Heart left ventricle (tissue), 16 donors: ENCODE results near the gene POU6F2. TPM values are rescaled to one million over a fixed set of nuclear protein-coding genes. Genes with fewer than 3 reads are reported as not detected.

ENCODE experiments used
- ATAC-seq, 4 donors: fragments of 200-7000 bp; cut with Tn5 transposase; one replicate each; pipeline ENCODE4 v1.9.1; 2020 to 2022; ENCODE audit warnings: moderate library complexity in 4 of 4, mild to moderate bottlenecking in 3 of 4, moderate number of reproducible peaks in 1 of 4
- DNase-seq, 5 donors: peaks; one replicate each; pipeline ENCODE4 v3.0.0-alpha.2; 2020
- H3K27ac ChIP-seq, 12 donors: fragments of 200-600 bp; sonication (generic) in 4 of 12; one replicate each; pipeline versions ENCODE4 v1.5.0 to v1.8.0; 2016 to 2022; ENCODE audit warnings: mild to moderate bottlenecking in 2 of 12
- H3K27me3 ChIP-seq, 9 donors: fragments of 200-600 bp; sonication (generic) in 2 of 9; one replicate each; pipeline versions ENCODE4 v1.5.1 to v1.8.0; 2016 to 2022; ENCODE audit warnings: mild to moderate bottlenecking in 3 of 9
- H3K36me3 ChIP-seq, 9 donors: fragments of 200-600 bp; sonication (generic) in 2 of 9; one replicate each; pipeline versions ENCODE4 v1.5.0 to v1.8.0; 2018 to 2022; ENCODE audit warnings: mild to moderate bottlenecking in 2 of 9
- H3K4me1 ChIP-seq, 12 donors: fragments of 200-600 bp; sonication (generic) in 4 of 12; one replicate each; pipeline versions ENCODE4 v1.5.0 to v1.8.0; 2016 to 2022; ENCODE audit warnings: mild to moderate bottlenecking in 3 of 12
- H3K4me3 ChIP-seq, 12 donors: fragments of 200-600 bp; sonication (generic) in 4 of 12; one replicate each; pipeline versions ENCODE4 v1.5.0 to v1.8.0; 2017 to 2022; ENCODE audit warnings: mild to moderate bottlenecking in 9 of 12, moderate library complexity in 4 of 12
- H3K9me3 ChIP-seq, 12 donors: fragments of 200-600 bp; sonication (generic) in 4 of 12; one replicate each; pipeline versions ENCODE4 v1.5.0 to v1.8.0; 2016 to 2022; ENCODE audit warnings: mild to moderate bottlenecking in 1 of 12
- CTCF ChIP-seq, 12 donors: fragments of 200-600 bp; sonication (generic) in 4 of 12; IDR thresholded peaks; one replicate each; pipeline versions ENCODE4 v1.5.0 to v1.8.0; 2018 to 2022; ENCODE audit warnings: antibody characterized with exemption in 12 of 12, mild to moderate bottlenecking in 5 of 12
- POLR2A ChIP-seq, 2 donors: fragments of 450-650 bp; IDR thresholded peaks; one replicate each; pipeline ENCODE4 v1.6.1; 2017; ENCODE audit warnings: antibody characterized with exemption in 2 of 2, mild to moderate bottlenecking in 2 of 2, moderate library complexity in 2 of 2
- WGBS, 4 donors: extraction: QIAGEN DNeasy Blood & Tissue Kit in 2 of 4; methylation state at CpG; one replicate each; pipeline versions ENCODE4 v1.1.5 to v1.1.7; 2013 to 2018; 5-methylcytosine and 5-hydroxymethylcytosine counted together
- intact Hi-C, 10 donors: fragments of 100-400 bp; cut with DNase I; formaldehyde crosslinking; loops; one replicate each; pipeline versions ENCODE4 v1.11.1 to v1.14.2; 2022
- polyA plus RNA-seq, 2 donors: library from polyadenylated mRNA; stranded (reverse); fragments of 200-250 nt; gene quantifications; one replicate each; pipeline ENCODE4 v1.2.3, GENCODE V29; 2013
- total RNA-seq, 9 donors: library from RNA; depleted of rRNA in 2 of 9; stranded (reverse); fragments of >200 nt in 2 of 9; fragmentation: NEBNext Ultra II Directional in 3 of 9; extraction: Animal tissue kit (Norgen Biotek cat#: 25700) in 3 of 9; gene quantifications; one replicate each; pipeline versions ENCODE4 v1.1.0 to v1.2.4, GENCODE V29; 2016 to 2023
- donor health status: ischemic (EF 13 %, LVEDD 7.1; RV severe dilation, severe dysfunction).
- donor health status: healthy with polysubstance abuse.
- donor health status: DM: no; HTN: yes; CAD: no.
- donor health status: DM: no; HTN: no; CAD: no.
- donor health status: ischemic (EF 25% LVEDD 6.9; RV normal size, moderate dysfunction).
- donor health status: ischemic (EF 25% LVEDD 5.7; RV mildly dilated, moderate dysfunction).
- donor health status: healthy.
- donor health status: DM: yes; HTN: yes; CAD: no.
- donor health status: ischemic (EF 35%, LVEDD 5.7; RV mildly dilated, moderate dysfunction).
- donor health status: nonischemic (EF 11% LVEDD 7.7; RV severe dilation, severe dysfunction).
- donor health status: DM: yes; HTN: yes; CAD: no.
- donor health status: PGD.
- donor health status: ischemic (EF 29% LVEDD 5.4; RV normal size, mild dysfunction).
- donor health status: nonischemic (EF 23%, LVEDD 6.1; RV moderate dilation, normal function).

POU6F2 gene
- total and polyA plus RNA-seq, 11 donors: 0.03 to 1.2 (median 0.38) TPM; not detected in 2

GRCh38 chr7:39433550-39433949 is 455.8 kb downstream of the POU6F2 start:
- Histone ChIP-seq H3K27me3 (no peaks in the 10 kb centered on the region), H3K9me3 (no peaks in the 10 kb centered on the region), H3K4me1 (no peaks in the 10 kb centered on the region), H3K27ac (no peak overlapping the region), H3K36me3 (no peaks in the 10 kb centered on the region), H3K4me3 (no peak overlapping the region)
- no peak for ATAC-seq
- TF ChIP-seq POLR2A (IDR thresholded peaks at IDR 0.05) (no peak), CTCF (IDR thresholded peaks at IDR 0.05) (no peak)
- WGBS, 4 donors: 47 to 62% (median 48%) methylated on average over 1 of the region's 1 CpG
- intact Hi-C loops: no loop called here
- DNase-seq: no peak

- TF ChIP-seq CTCF (IDR thresholded peaks at IDR 0.05): no peak
- ATAC-seq (no peak), DNase-seq (no peak)
- H3K9me3 ChIP-seq: no peaks in the 10 kb centered on the region
- H3K36me3 ChIP-seq: no peaks in the 10 kb centered on the region
- H3K4me1 ChIP-seq: no peaks in the 10 kb centered on the region
- H3K27ac ChIP-seq: no peak overlapping the region
- intact Hi-C loops: no loop called here
- 17 to 38% (median 35%) methylated on average over 3 of the region's 3 CpGs for WGBS, 4 donors
- H3K4me3 ChIP-seq: no peak overlapping the region
- H3K27me3 ChIP-seq: no peaks in the 10 kb centered on the region
Observed at GRCh38 chr7:39434012-39434411, 456.3 kb downstream of the POU6F2 start.

DNA sequence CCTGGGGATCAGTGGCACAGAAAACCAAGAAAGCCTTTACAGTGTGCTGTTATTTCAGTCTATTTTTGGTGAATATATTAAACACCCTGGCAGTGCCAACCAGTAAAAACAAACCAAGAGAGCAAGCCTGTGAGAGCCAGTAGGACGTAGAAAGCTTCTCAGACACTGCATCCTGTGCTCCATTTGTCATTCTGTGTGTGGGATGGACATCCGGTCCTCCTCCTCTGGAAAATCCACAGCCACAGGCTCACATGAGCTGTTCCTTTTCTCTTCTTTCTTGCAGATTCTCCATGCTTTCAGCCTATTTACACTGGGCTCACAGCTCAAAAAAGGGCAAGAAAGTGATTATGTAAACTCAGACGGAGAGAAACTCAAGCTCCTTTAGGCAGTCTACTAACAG is 468.8 kb downstream of the POU6F2 start:
- no peak for DNase-seq
- Histone ChIP-seq H3K27me3 (peaks cover 0 to 36% (median 3%) of the 10 kb centered on the region in 9 donors), H3K36me3 (no peaks in the 10 kb centered on the region), H3K4me3 (no peak overlapping the region), H3K27ac (no peak overlapping the region), H3K9me3 (no peaks in the 10 kb centered on the region), H3K4me1 (no peaks in the 10 kb centered on the region)
- intact Hi-C loops: loop anchor here in 1 of 10 donors (10.0 kb wide), 1 partner anchor 48 kb away; no protein-coding TSS in a partner anchor
- TF ChIP-seq CTCF (IDR thresholded peaks at IDR 0.05): no peak
- no peak for TF ChIP-seq POLR2A (IDR thresholded peaks at IDR 0.05)
- no peak for ATAC-seq
- WGBS, 4 donors: 61 to 67% (median 65%) methylated on average over 3 of the region's 3 CpGs

DNA sequence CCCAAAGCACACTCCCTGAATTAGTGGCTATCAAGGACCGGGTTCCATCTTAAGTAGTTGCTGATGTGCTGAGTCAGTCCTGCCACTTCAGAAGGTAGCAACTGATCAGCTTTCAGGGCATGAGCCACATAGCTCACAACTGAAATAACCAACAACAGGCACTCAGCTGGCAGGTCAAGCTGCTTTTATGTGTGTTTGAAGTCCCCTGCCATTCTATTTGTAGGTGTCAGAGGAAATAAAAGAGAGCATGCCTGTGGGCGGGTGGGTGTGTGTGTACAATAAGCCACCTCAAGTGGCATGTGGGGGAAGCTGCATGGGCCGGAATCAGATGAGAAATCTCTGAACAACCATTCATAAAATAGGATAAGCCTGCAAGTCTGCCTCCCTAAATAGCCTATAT is 474.2 kb downstream of the POU6F2 start:
- intact Hi-C loops: no loop called here
- no peaks in the 10 kb centered on the region for H3K4me1 ChIP-seq
- H3K36me3 ChIP-seq: no peaks in the 10 kb centered on the region
- no peak overlapping the region for H3K4me3 ChIP-seq
- WGBS, 4 donors: 56 to 66% (median 60%) methylated on average over 3 of the region's 3 CpGs
- H3K27ac ChIP-seq: no peak overlapping the region
- H3K27me3 ChIP-seq: peaks cover 0 to 36% (median under 1%) of the 10 kb centered on the region in 9 donors
- H3K9me3 ChIP-seq: no peaks in the 10 kb centered on the region
- TF ChIP-seq CTCF (IDR thresholded peaks at IDR 0.05) (no peak), POLR2A (IDR thresholded peaks at IDR 0.05) (no peak)
- ATAC-seq (no peak), DNase-seq (no peak)
